HG02642 (cell line): ENCODE data around the gene MAP3K8.

Experiments used
- ATAC-seq: cut with Tn5 transposase; IDR thresholded peaks from one replicate; pipeline ENCODE4 v1.9.1; 2021; ENCODE audit warnings: mild to moderate bottlenecking; ENCODE audit not compliant: unreplicated experiment, poor library complexity

Gene MAP3K8

DNA sequence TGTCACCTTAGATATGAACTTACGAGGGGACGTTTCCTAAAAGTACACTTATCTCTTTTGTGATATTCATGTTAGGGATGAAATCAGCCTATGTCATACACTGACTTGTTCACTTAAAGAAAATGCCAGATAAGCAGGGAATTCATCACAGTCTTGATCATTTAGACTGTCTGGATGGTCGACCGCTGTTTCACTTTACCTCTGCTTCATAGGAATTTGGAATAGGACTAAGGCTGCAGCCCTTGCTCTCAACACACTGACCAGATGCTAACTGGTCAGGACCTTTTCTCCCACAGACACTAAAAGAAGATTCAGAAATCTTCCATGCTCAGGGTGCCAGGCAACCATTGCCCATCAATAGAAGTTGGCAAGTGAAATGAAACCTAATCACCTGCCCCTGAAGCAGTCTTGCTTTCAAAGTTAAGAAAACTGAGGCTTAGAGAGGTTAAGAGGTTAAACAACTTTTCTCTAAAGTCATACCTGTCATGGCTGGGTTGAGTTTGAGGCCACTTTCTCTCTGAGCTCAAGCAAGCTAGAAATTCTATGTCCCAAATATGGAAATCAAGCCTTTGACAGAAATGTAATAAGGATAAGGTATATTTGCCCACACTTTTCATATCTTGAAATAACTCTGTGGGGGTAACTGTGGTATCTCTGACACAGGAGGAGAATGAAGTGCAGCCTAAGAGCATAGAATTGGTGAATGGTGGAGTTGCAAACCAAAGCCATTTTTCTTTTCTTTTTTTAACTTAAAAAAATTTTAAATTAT lies 77.1 kb downstream of the MAP3K8 start:
- peak; percentile 33 for ATAC-seq
